ENCODE data around the gene TACC3.

The TACC3 gene

GRCh38 chr4:1770791-1771231 lies 49.5 kb downstream of the TACC3 start:
- no peak overlapping the region for H3K4me3 ChIP-seq (ENCODE audit: low read depth, low read length)
- TF ChIP-seq CTCF (conservative IDR thresholded peaks at IDR 0.05; ENCODE audit: low read depth, low read length), result no peak
- DNase-seq (ENCODE audit: low read depth), result no peak

- no peak overlapping the region for H3K4me3 ChIP-seq (ENCODE audit: low read depth, low read length)
- DNase-seq (ENCODE audit: low read depth), result no peak
- no peak for TF ChIP-seq CTCF (conservative IDR thresholded peaks at IDR 0.05; ENCODE audit: low read depth, low read length)
These were observed 50.4 kb downstream of the TACC3 start for GRCh38 chr4:1771555-1772305.

GRCh38 chr4:1772853-1773538 lies 51.7 kb downstream of the TACC3 start:
- H3K4me3 ChIP-seq (ENCODE audit: low read depth, low read length), result no peak overlapping the region
- no peak for TF ChIP-seq CTCF (conservative IDR thresholded peaks at IDR 0.05; ENCODE audit: low read depth, low read length)
- no peak for DNase-seq (ENCODE audit: low read depth)

GRCh38 chr4:1773754-1774153 lies 52.4 kb downstream of the TACC3 start:
- no peak for TF ChIP-seq CTCF (conservative IDR thresholded peaks at IDR 0.05; ENCODE audit: low read depth, low read length)
- DNase-seq (ENCODE audit: low read depth), result no peak
- no peak overlapping the region for H3K4me3 ChIP-seq (ENCODE audit: low read depth, low read length)

- TF ChIP-seq CTCF (conservative IDR thresholded peaks at IDR 0.05; ENCODE audit: low read depth, low read length), result no peak
- DNase-seq (ENCODE audit: low read depth), result no peak
- H3K4me3 ChIP-seq (ENCODE audit: low read depth, low read length), result no peak overlapping the region
These were observed 54.6 kb downstream of the TACC3 start for GRCh38 chr4:1775731-1776500.

GRCh38 chr4:1776521-1777161 lies 55.3 kb downstream of the TACC3 start:
- no peak overlapping the region for H3K4me3 ChIP-seq (ENCODE audit: low read depth, low read length)
- no peak for DNase-seq (ENCODE audit: low read depth)
- no peak for TF ChIP-seq CTCF (conservative IDR thresholded peaks at IDR 0.05; ENCODE audit: low read depth, low read length)
